GM21390 (cell line): ENCODE measurements around the gene SYNE4.

Experiments
- ATAC-seq: cut with Tn5 transposase; IDR thresholded peaks from one replicate; pipeline ENCODE4 v1.9.1; 2021; ENCODE audit not compliant: unreplicated experiment

SYNE4 gene

DNA sequence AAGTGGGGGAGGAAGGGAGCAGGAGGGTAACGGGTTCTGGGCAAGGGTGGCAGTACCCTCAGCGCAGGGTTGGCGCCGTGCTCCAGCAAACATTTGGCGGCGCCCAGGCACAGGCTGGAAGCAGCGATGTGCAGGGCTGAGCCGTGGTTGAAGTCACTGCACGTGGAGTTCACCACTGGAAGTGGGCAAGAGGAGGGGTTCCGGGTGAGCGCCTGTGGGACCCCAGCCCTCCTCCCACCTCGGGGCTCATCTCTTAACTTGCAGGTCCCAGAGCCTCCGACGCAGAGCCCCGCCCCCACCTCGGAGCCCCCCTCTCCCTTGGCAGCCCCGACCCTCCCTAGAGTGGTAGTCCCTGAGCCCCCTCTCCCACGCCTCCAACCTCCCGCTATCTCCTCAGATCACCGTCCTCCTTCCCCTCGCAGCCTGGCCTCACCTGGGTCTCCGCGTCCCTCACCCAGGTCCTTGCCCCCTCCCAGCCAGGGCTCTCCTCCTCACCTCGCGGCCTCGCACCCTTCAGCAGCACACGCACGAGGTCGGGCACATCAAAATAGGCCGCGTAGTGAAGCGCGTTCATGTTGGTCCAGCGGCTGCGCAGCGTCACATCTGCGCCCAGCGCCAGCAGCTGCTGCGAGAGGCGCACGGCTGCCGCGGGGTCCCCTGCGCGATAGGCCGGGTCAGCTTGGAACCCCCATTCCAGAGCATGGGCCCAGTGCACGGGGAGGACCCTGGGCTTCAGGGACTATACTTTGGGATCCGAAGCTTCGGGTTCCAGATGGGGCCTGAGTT lies 17.7 kb upstream of the SYNE4 start:
- ATAC-seq, result no peak

- ATAC-seq, result no peak
Observed at GRCh38 chr19:36025541-36025940, 16.9 kb upstream of the SYNE4 start.

GRCh38 chr19:36023432-36023831 lies 14.8 kb upstream of the SYNE4 start:
- ATAC-seq, result no peak

DNA sequence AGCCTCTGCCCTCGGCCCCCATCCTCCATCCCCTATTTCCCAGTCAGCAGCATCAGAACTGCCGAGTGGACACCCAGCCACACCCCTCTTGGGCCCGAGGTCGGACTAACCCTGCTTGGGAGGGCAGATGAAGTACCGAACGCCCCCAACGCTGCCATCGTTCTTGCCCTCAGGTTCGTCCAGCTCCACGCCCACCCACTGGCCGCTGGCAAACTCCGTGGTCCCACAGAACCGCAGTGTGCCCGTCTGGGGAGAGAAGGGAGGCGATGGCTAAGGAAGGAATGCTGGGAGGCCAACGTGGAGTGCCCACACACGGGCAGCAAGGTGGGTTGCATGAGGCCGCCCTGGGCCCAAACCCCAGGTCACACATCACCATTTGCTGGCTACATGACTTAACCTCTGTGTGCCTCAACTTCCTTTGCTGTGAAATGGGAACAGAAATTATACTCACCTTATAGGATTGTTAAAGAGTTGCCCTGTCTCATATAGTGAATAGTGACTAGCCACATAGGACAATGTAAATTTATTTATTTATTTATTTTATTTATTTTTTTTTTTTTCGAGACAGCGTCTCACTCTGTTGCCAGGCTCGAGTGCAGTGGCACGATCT lies 10.6 kb upstream of the SYNE4 start:
- ATAC-seq, result no peak

- peak; percentile 97 for ATAC-seq
Observed at GRCh38 chr19:36014012-36014924, 5.7 kb upstream of the SYNE4 start, which contains the start of gene ALKBH6. Gene ALKBH6 (minus strand): TSS chr19:36014213. CDS start chr19:36013397, 816 bp downstream.

- no peak for ATAC-seq
Observed at GRCh38 chr19:36013280-36014011, 4.8 kb upstream of the SYNE4 start.

- no peak for ATAC-seq
Observed at GRCh38 chr19:36010402-36010801, 1.8 kb upstream of the SYNE4 start.

- ATAC-seq, result no peak
Observed at GRCh38 chr19:36009633-36010379, 1.2 kb upstream of the SYNE4 start.

- no peak for ATAC-seq
Observed at GRCh38 chr19:36009220-36009619, 607 bp upstream of the SYNE4 start.

GRCh38 chr19:36006955-36007354 lies 1.7 kb downstream of the SYNE4 start:
- ATAC-seq, result no peak

DNA sequence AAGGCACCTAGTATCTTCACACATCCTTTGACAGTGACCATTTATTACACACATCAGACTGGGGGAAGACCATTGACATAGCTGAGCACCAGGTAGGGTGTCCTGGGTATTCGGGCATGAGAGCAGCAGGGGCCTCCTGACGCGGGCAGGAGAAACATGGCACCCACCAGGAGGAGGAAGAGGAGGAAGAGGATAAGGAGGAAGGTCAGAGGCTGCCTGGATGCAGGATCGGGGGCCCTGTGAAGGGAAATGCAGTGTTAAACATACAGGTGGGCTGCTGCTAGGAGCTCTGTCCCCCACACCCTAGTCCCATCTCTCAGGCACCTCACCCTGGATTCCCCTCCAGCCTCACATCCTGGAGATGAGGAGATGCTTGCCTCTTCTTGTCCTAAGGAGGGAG lies 5.3 kb downstream of the SYNE4 start:
- no peak for ATAC-seq

- no peak for ATAC-seq
Observed at GRCh38 chr19:36001605-36002004, 7.0 kb downstream of the SYNE4 start.

DNA sequence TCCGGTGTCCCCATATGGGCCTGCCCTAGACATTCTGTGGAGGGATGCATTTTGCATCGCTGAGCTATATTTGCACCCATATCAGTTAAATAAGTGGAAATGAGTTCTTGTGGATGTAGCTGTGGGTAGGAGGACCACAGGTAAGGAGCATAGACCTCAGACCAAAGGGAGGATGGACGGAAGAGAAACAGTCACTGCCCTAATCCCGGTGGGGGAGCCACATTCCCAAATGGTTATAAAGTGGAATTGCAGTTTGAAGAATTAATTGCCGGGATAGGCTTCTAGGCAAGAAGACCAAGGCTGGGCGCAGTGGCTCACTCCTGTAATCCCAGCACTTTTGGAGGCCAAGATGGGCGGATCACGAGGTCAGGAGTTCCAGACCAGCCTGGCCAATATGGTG lies 11.8 kb downstream of the SYNE4 start:
- no peak for ATAC-seq

- ATAC-seq, result peak; percentile 77
Observed at GRCh38 chr19:35995048-35995993, 13.3 kb downstream of the SYNE4 start, which contains the start of gene SDHAF1. Gene SDHAF1 (plus strand): TSS chr19:35995188. CDS start chr19:35995275, 87 bp downstream.

DNA sequence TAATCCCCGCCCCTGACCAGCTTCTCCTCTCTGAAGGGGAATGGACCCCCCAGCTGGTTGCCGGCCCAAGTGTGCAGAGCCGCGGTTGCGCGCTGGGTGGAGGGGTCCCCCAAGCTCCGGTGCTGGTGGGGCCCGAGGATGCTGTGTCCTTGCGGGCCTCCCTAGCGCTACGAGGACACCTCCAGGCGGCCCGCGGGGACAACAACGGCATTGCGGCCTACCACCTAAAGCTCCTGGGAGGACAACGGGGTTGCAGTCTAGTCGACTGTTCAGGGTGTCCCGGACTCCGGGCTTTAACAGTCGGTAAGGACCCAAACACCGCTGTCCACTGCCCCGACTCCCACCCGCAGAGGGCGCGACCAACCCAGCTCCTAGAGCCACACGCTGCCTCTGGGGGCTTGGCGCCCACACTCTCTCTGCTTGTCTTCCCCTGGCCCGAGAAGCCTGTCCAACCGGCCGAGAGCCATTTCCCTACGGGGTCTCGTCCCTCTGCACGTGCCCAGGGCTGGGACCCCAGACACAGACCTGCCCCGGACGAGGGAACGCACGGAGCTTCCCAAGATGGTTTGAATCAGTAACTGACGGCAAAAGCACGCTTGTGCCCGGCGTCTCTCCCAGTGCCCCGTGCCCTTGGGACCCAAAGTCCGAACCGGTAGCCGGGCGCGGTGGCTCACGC lies 14.6 kb downstream of the SYNE4 start:
- no peak for ATAC-seq

DNA sequence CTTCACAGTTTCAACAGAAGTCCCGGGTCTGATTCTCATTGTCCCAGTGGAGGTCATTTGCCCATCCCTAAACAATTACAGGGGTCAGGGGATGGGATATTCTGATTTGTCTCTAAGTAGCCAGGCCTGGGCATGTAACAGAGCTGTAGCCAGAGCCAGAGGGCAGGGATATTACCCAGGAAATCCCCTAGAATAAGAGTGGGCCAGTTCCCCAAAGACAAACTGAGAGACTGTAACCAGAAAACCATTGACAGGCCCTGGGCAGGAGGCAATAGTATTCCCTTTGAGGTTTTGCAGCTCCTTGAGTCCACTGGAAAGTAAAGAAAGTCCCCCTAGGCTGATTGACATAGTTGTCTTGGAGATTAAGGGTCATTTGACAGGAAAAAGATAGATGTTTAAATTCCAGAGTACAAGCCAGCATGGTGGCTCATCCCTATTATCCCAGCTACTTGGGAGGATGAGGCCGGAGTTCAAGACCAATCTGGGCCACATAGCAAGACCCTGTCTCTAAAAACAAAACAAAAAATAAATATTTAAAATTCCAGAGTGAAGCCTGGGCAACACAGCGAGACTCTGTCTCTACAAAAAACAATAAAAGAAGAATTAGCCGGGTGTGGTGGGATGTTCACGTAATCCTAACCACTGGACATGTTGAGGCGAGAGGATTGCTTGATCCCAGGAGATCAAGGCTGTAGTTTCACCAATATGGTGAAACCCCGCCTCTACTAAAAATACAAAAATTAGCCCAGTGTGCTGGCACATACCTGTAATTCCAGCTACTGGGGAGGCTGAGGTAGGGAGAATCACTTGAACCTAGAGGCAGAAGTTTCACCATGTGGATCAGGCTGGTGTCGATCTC lies 15.5 kb downstream of the SYNE4 start:
- ATAC-seq, result no peak

- ATAC-seq, result no peak
Observed at GRCh38 chr19:35991731-35992450, 16.7 kb downstream of the SYNE4 start.
